Measurements from ENCODE around the gene TEX29.

DNA sequence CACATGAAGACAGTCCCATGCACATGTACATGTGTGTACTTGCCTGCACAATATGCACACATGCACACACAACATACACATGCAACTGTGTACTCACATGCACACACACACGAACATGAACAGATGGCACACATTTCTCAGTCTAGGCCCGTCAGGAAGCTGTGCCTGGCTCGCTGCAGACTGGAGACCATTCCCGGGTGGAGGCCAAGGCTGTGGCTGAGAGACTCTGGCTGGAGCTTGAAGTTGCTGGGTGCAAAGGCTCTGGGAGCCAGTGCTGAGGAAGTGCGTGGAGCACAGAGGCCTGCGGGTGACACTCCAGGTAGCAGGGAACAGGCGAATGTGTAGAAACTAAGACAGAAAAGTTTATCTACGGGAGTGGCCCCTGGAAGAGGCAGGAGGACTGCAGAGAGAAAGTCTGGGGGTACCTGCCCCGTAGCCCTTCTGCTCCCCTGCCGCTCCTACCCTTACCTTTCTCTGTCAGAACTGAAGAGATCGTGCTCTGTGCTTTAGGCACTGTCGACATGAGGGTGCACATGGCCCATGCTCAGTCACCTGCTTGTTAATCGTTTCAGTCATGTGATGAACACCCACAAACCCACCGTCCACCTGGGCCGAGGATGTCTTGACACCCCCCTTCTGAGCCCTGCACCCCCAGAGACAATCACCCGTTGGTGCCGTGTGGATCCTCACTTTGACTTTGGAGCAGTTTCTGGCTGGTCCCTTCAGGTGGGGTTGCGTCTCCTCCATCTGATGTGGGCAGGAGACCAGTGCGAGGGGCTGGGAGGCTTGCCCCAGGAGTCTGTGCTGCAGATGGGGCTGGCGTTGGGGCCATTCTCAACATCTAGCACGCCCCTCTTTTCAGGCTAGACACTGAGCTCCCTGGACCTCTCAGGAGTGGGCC is 69.4 kb downstream of the TEX29 start:
- TF ChIP-seq, protein P1, sequence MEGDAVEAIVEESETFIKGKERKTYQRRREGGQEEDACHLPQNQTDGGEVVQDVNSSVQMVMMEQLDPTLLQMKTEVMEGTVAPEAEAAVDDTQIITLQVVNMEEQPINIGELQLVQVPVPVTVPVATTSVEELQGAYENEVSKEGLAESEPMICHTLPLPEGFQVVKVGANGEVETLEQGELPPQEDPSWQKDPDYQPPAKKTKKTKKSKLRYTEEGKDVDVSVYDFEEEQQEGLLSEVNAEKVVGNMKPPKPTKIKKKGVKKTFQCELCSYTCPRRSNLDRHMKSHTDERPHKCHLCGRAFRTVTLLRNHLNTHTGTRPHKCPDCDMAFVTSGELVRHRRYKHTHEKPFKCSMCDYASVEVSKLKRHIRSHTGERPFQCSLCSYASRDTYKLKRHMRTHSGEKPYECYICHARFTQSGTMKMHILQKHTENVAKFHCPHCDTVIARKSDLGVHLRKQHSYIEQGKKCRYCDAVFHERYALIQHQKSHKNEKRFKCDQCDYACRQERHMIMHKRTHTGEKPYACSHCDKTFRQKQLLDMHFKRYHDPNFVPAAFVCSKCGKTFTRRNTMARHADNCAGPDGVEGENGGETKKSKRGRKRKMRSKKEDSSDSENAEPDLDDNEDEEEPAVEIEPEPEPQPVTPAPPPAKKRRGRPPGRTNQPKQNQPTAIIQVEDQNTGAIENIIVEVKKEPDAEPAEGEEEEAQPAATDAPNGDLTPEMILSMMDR (IDR thresholded peaks at IDR 0.05), result no peak
- TF ChIP-seq EZH2phosphoT487 (IDR thresholded peaks at IDR 0.05) (no peak), EZH2 (IDR thresholded peaks at IDR 0.05) (no peak)
